GM19099 (cell line): ENCODE data around the gene COL9A3.

ENCODE experiments used
- POLR2A ChIP-seq: IDR thresholded peaks from 3 replicates; pipeline ENCODE4 v1.6.1; 2011; ENCODE audit warnings: low read depth; ENCODE audit not compliant: insufficient read length; ENCODE audit errors: extremely low read depth

COL9A3 gene

DNA sequence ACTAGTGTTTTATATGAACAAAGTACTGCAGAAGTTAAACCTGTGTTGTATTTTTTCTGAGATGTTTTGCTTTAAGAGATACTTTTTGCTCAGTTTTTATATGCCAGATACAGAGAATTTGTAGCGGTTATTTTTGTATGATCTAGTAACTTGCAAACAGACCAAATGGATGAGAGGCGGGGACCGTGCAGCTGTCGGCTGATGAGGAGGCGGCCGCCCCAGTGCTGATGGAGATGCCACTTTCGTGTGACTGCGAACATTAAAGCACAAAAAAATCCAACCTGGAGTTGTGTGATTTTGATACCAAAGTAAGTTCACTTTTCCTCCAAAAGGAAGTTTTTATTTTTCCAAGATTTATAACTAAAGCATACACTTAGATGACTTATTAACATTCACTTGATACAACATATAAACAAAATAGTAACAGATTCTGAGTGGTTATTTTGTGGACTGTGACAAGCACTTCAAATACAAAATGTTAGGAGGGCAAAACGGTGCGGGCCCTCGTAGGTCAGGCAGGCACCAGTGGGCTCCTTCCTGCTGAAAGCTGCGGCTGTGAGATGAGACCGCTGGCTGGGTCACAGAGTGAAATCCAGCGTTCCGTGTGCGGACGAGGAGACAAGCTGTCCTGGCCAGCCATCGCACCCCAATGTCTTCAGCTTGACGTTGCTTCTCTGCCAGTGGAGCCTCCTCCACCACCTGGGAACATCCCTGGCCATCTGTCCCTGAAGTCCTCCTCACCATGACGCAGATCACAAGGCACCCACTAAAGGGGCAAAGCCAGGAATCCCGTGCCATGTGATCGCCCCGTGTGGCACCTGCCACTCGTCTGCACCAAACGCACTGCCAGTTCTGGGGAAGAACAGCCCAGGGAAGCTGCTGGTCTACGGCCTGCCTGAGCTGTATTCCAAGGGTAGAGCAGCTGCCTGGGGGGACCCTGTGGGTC is 16.3 kb upstream of the COL9A3 start:
- TF ChIP-seq POLR2A, result no peak

DNA sequence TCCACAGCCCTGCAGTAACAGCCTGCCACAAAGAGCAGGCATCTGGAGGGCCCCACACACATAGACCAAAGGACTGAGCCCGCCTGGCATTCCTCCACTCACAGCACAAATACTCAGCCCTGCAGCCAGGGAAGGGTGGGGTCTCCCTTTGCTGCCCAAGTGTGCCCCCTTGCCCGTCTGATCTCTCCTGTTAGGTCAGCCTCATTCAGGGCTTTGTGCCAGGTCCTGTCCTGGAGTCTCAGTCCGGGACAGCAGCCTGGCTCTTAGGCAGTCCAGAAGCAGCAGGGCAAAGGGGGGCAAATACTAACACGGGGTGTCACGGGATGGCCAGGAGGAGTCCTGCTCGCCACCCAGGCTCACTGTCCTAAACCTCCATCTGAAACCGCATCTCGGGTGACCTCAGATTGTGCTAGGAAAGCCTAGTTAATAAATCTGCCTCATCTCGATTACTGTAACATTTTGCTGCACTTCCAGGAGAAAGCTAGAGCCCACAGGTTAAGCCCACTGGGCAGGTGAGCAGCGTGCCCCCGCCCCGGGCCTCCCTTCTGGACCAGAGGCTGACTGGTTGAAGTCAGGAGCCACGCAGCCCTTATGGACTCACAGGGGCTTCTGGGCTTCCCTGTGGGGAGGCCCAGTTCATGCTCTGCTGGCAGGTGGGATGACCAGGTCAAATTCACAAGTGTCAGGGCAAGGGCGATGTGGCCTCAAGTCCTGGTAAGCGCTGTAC is 15.4 kb upstream of the COL9A3 start:
- TF ChIP-seq POLR2A, result no peak

DNA sequence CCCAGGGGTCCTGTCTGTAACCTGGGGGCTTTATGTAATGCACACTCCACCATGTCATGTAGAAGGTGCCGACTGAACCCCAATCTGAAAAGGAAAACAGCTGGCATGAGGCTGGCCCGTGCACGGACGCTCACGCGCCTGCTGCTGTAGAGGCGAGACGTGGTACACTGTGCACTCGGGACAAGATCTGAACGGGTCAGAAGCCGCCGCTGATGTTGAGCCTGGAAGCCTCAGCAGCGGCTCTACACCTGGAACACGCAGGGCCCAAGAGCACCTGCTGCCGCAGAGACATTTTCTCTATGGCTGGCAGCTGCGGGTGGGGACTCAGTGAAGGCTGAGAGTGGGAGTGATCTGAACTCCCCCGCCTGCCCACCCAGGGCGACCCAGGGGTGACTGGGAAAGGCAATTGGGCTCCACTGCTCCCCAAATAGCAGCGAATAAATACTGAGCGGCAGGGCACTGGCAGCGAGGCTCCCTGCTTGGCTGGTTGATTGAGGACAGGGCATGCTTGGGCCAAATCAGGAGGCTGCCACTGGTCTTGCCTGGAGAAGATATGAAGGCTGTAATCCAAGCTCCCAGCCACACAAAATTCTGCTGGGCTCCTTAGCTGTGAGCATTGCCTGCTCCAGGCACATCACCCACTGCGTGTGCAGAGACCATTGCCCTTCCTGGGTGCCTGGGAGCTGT is 14.7 kb upstream of the COL9A3 start:
- no peak for TF ChIP-seq POLR2A

DNA sequence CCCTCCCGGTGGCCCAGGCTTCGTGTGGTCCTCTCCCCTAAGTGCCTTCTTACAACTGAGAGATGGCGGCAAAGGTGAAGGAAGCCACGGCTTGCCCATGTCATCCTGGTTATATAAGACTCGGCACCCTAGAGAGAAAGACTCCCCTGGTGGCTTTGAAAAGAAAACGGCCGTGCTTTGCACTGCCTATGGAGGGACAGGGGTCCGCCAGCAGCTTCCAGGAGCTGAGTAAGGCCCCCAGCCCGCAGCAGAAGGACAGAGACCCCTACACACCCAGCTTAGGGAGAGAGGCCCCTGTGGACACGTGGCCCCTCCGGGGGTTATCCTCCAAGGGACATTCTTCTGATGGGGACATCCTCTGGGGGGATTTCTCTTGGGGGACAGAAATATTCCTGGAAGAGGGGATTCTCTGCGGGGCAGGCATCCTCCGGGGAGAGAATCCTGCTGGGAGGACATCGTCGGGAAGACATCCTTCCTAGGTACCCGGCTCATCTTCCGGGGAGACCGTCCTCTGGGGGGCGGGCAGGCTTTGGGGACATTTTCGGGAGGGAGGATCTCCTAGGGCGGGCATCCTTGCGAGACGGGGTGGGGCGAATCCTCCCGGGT is 12.7 kb upstream of the COL9A3 start:
- TF ChIP-seq POLR2A, result no peak

DNA sequence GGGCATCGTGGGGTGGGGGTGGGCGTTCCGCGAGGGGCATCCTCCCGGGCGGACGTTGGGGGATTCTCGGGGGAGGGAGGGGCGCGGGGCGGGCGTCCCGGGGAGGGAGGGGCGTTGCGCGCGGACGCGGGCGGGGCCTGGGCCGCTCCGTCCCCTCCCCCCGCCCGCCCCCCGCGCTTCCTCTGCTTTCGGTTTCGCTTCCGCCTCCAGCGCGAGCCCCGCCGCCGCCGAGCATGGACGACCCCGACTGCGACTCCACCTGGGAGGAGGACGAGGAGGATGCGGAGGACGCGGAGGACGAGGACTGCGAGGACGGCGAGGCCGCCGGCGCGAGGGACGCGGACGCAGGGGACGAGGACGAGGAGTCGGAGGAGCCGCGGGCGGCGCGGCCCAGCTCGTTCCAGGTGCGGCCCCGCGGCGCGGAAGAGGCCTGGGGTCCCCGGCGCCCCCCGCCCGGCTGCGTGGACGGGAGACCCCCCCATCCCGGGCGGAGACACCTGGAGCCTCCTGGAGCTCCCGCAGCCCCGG is 12.2 kb upstream of the COL9A3 start, which contains the start of gene OGFR:
OGFR (plus strand) TSS at position 209 of the 528 bp plus-strand sequence; CDS start at position 234, 25 bp downstream.
- TF ChIP-seq POLR2A, result peak; percentile 79

DNA sequence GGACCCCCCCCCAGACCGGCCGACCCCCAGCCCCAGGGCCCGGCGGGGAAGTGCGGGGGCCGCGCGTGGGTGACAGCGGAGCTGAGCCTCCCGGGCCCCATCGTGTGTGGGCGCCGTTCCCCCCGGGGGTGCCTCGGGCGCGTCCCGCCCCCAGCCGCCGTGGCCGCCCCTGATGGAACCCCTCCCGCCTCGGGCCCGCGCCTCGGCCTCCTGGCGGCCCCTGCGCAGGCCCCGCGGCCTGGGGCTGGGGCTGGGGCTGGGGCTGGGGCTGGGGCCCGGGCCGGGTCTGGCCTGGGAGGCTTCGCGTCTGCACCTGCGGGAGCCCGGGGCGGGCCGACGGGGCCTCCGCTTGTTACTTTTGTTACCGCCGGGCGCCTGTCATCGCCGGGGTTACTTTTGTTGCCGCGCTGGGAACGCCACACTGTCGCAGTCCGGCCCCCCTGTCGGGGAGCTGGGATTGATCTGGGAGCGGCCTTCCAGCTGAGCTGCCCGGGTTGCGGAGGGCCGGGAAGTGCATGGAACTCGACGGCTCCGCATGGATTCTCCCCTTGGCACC is 11.6 kb upstream of the COL9A3 start:
- no peak for TF ChIP-seq POLR2A

DNA sequence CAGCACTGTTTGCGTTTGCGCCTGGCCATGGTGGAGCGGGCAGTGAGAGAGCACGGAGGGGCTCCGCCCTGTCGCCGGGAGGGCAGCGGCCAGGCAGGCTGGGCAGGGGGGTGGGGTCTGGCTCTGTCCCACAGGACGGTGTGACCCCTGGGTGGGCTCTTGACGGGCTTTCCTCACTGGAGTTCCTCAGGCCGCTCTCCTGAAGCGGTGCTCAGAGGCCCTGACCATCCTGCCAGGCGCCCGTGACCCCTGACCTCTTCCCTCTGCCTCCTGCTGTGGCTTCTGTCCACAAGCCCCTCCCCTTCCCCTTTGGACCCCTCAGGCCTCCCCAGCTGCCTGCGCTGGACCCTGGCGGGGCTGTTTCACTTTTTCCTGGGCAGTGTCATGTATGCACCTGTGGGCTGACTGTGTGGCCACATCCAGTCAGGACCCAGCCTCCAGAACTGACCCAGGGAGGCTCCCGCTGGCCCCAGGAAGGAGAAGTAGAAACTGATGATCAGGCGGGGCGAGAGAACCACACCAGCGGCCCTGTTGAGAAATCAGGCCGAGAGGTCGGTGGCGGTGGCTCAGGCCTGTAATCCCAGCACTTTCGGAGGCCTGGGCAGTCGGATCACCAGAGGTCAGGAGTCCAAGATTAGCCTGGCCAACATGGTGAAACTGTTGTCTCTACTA is 11.0 kb upstream of the COL9A3 start:
- no peak for TF ChIP-seq POLR2A

DNA sequence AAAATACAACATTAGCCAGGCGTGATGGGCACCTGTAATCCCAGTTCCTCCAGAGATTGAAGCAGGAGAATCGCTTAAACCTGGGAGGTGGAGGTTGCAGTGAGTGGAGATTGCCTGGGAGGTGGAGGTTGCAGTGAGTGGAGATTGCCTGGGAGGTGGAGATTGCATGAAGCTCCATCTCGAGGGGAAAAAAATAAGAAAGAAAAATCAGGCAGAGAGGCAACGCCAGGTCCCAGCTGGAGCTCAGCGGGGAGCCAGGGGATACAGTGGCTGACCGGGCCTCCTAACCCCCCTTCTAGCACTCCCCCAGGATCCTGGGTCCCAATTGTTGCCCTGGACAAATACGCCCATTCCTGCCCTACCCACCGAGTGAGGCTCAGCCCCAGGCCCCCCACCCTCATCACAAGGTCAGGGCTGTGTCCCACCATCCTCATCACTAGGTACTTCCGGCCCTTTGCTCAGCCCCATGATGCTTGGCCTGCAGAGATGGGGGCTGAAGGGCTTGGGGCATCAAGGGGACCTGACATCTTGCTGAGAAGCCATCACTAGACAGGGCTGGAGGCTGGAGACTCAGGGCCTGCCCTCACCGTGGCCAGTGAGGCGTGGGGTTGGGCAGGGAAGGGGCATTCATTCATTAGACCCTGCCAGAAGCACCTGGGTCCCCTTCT is 10.3 kb upstream of the COL9A3 start:
- TF ChIP-seq POLR2A, result no peak

DNA sequence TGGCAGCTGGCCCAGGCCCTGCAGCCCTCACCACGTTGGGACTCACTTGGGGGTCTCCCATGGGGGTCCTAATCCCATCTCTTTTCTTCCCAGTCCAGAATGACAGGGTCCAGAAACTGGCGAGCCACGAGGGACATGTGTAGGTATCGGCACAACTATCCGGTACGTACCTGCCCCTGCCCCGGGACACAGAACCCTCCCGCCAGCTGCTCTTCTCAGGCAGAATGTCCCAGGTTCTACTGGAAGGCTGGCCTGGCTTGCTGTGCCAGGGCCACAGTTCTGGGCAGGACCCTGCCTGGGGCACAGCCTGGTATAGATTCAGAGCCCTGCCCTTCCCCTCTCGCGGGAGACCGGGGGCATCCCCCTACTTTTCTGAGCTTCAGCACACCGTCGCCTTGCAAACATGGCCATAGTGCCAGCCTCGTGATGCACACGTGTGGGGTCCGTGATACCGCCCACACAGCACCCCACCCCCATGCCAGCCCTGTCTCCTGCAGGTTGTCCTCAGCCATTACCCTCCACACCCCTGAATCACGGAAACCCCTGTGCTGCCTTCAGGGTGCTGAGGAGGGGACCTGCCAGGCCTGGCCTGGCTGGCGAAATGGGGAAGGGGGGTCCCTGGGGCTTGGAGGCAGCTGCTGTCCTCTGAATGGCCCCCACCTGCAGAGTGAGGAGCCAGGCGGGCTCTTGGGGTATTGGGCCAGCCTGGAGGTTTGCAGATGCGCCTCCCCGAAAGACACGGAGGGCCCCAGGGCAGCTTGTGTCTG is 9.2 kb upstream of the COL9A3 start:
- TF ChIP-seq POLR2A, result no peak

DNA sequence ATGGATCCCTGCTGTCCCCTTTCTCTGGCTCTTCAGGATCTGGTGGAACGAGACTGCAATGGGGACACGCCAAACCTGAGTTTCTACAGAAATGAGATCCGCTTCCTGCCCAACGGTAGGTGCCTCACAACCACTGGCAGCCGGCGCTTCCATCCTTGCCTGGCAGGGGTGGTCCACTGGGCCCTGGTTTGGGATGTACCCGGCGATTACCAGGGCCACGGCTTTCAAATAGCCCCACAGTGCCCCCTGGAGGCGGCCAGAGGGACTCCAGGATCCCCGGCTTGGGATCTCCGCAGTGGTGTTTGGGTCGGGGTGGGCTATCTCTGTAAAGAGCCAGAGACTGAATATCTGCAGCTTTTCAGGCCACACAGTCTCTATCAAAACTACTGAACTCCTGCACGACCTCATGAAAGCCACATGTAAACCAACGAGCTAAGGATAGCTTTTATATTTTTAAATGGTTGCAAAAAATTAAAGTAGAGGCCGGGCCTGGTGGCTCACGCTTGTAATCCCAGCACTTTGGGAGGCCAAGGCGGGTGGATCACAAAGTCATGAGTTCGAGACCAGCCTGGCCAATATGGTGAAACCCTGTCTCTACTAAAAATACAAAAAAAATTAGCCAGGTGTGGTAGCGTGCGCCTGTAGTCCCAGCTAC is 8.5 kb upstream of the COL9A3 start:
- no peak for TF ChIP-seq POLR2A

DNA sequence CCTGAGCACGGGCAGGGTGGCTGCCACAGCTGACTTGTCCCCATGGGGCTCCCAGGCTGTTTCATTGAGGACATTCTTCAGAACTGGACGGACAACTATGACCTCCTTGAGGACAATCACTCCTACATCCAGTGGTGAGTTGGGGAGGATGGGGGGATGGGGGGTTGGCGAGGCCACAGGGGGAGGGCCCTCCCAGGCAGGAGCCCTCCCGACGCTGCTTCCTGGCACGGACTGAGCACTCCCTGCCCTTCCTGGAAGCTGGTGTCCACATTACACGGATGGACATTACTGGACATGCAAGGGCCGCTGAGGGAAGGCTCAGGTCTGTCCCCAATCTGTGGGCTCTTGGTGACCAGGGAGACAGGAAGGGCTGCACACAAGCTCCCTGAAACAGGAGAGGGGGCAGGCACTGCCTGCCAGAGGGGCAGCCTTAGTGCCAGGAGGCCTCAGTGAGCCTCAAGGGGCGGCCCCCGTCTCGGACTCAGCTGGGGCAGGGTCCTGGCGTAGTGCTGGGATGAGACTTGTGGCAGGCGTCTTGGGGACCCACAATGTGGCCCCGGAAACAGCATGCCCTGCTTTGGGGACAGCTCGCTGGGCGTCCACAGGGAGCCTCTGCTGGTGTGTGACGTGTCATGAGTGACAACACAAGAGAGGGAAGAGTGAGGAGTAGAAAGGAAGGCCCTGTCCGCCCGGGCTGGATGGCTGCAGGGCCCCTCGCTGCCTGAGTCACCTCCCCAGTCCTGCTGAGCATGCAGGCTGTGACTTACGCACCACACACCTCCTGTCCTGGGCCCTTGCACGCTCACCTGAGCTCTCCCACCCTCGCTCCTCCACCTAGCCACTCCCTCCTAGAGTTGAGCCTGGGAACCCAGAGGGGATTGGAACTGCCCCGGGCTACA is 7.1 kb upstream of the COL9A3 start:
- no peak for TF ChIP-seq POLR2A
